Muscle layer of colon (tissue), 2 donors: ENCODE results near the gene ANKRA2.
"Not testable (repeated sequence)": the region's sequence is repeated elsewhere in the genome, so short reads cannot be mapped to it uniquely, and the experiment has no call there.

ENCODE experiments used
- H3K27ac ChIP-seq: one replicate; pipeline ENCODE4 v1.7.0; 2013; ENCODE audit warnings: low read depth, mild to moderate bottlenecking, low read length, moderate library complexity
- H3K27me3 ChIP-seq, 2 donors: one replicate each; pipeline ENCODE4 v1.7.0; 2013; ENCODE audit warnings: low read length in 2 of 2, mild to moderate bottlenecking in 2 of 2; ENCODE audit not compliant: insufficient read depth in 2 of 2, control insufficient read depth in 1 of 2
- H3K36me3 ChIP-seq: one replicate; pipeline ENCODE4 v1.7.0; 2013; ENCODE audit warnings: mild to moderate bottlenecking, low read length; ENCODE audit not compliant: insufficient read depth
- H3K4me1 ChIP-seq: one replicate; pipeline ENCODE4 v1.7.0; 2013; ENCODE audit warnings: mild to moderate bottlenecking, low read length; ENCODE audit not compliant: insufficient read depth
- H3K4me3 ChIP-seq, 2 donors: one replicate each; pipeline ENCODE4 v1.7.0; 2013; ENCODE audit warnings: low read length in 2 of 2, low read depth in 1 of 2, mild to moderate bottlenecking in 1 of 2, moderate library complexity in 1 of 2
- H3K9ac ChIP-seq: one replicate; pipeline ENCODE4 v1.7.0; 2013; ENCODE audit warnings: low read length
- H3K9me3 ChIP-seq: one replicate; pipeline ENCODE4 v1.7.0; 2013; ENCODE audit warnings: mild to moderate bottlenecking, low read length
- donor health status: abdominal sarcoma.
- donor health status: Adenocarcinoma of cecum.

Gene ANKRA2

DNA sequence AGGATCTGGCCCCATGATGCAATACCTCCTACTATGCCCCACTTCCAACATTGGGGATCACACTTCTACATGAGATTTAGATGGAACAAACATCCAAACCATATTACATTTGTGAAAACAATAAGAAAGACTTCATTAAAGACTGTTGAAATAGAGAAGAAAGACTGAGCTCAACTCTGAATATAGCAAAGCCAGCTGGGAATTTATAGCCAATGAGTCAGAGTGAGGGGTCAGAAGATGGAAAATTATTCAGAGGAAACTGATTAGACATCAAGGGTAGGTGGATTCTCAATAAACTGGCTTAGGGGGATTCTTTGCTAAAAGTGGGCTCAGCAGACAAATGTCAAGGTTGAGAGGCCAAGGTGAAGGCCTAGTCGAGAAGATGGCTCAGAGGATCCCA lies 41.6 kb downstream of the ANKRA2 start:
- Histone ChIP-seq H3K4me1 (no peaks in the 10 kb centered on the region), H3K36me3 (no peaks in the 10 kb centered on the region), H3K9ac (no peak overlapping the region), H3K27ac (no peak overlapping the region), H3K4me3 (no peak overlapping the region), H3K9me3 (no peaks in the 10 kb centered on the region), H3K27me3 (no peaks in the 10 kb centered on the region)

DNA sequence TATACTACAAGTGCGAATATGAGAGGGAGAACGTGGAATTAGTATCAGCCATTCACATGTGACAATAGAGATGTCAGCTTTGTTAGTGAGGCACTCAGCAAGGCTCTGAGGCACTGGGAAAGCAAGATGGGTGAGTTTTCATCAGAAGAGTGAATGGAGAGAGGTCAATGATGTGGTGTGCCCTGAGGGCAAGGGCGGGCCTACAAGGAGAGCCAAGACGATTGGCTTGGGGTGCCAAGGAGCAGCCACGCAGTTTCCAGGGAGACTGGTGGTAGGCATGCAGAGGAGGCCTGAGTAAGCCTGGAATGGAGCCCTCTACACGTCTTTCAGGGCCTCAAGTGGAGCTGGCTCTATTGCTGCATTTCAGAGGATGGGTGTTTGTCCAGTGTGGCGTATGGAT lies 42.5 kb downstream of the ANKRA2 start:
- Histone ChIP-seq H3K4me1 (no peaks in the 10 kb centered on the region), H3K27ac (no peak overlapping the region)

DNA sequence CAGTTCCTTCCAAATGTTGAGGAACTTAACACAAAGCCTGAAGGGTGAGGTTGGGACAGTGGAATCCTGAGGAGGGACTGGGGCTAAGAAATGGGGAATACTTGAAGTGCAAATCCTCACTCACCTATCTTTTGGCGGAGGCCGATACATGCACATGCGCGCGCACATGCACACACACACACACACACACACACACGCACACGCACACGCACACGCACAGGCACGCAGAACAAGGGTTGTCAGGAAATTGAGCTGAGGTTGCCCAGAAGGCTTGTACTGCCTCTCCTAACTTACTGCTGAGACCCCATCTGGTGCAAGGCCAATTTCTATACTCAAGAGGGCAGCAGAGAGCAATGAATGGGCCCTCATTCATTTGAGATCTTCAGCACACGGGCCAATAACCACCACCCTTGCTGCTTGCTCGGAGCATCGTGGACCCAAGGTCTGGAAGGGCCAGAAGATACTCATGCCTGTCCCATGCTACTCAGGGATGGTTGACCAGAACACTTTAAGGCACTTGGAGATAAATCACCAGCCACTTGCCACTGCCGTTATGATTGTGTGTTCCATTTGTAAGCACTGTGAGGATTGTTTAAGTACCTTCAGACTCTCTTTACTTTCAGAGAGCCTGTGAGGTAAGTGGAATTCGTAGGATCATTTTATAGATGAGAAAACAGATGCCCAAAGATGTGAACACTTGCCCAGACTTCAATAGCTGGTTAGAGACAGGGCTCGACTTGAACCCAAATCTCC lies 45.7 kb downstream of the ANKRA2 start:
- Histone ChIP-seq H3K36me3 (no peaks in the 10 kb centered on the region), H3K27me3 (no peaks in the 10 kb centered on the region), H3K9me3 (no peaks in the 10 kb centered on the region), H3K4me1 (no peaks in the 10 kb centered on the region), H3K27ac (no peak overlapping the region), H3K9ac (no peak overlapping the region), H3K4me3 (no peak overlapping the region)

More for the DNA sequence above, 42.5 kb downstream of the ANKRA2 start:
- Histone ChIP-seq H3K4me3 (no peak overlapping the region), H3K9ac (no peak overlapping the region), H3K9me3 (no peaks in the 10 kb centered on the region), H3K27me3 (no peaks in the 10 kb centered on the region), H3K36me3 (no peaks in the 10 kb centered on the region)

DNA sequence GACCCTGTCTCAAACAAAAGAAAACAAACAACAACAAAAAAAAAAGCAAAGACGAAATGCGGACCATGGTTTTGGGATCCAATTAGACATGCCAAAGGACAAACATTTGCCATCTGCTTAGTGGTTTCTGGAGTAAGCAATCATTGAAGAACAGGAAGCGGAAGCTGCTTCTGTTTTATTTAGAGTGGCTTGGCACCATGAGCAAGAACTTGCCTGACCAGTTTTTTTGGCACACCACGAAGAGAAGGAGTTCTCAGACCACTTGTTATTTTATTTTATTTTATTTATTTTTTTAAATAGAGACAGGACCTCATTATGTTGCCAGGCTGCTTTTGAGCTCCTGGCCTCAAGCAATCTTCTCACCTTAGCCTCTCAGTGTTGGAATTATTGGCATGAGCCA lies 50.2 kb downstream of the ANKRA2 start:
- H3K27me3 ChIP-seq: no peaks in the 10 kb centered on the region
- no peaks in the 10 kb centered on the region for H3K4me1 ChIP-seq
- H3K4me3 ChIP-seq: no peak overlapping the region
- no peaks in the 10 kb centered on the region for H3K9me3 ChIP-seq
- no peak overlapping the region for H3K27ac ChIP-seq
- H3K36me3 ChIP-seq: no peaks in the 10 kb centered on the region
- H3K9ac ChIP-seq: no peak overlapping the region

DNA sequence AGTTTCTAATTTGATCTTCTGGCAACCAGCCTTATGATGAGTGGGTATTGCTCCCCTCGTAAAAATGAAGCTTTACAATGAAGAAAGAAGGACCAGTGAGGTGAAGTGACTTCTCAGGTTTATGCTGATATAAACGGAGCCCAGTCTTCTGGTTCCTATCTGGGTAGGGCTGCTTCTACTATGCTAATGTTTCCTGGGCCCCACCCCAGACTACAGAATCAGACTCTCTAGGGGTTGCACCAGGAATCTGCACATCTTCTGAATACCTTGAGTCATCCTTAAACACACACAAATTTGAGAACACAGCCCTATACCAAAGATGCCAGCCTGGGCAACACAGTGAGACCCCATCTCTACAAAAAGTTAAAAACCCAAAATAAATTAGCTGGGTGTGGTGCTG lies 51.0 kb downstream of the ANKRA2 start:
- Histone ChIP-seq H3K27me3 (no peaks in the 10 kb centered on the region), H3K9me3 (no peaks in the 10 kb centered on the region), H3K4me3 (no peak overlapping the region), H3K9ac (no peak overlapping the region), H3K4me1 (no peaks in the 10 kb centered on the region), H3K36me3 (no peaks in the 10 kb centered on the region), H3K27ac (no peak overlapping the region)

DNA sequence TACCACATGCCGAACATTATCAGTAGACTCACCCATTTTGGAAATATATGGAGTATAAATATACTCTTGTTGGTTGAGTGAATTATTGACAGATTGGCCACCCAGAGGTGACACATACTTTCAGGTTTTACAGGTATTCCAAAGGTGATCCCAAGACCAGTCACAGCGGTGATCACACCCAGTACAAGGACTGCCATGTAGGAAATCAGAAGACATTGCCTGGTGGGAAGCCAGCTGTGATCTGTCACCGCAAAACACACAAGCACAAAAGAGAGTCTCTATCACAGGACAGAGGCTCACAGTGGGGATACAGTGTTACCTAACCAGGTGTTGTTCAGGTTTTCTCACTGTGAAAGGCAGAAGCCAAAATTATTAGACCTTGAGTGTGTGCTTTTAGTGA lies 51.4 kb downstream of the ANKRA2 start:
- Histone ChIP-seq H3K4me3 (no peak overlapping the region), H3K27ac (no peak overlapping the region), H3K9ac (no peak overlapping the region), H3K9me3 (no peaks in the 10 kb centered on the region), H3K4me1 (no peaks in the 10 kb centered on the region), H3K27me3 (no peaks in the 10 kb centered on the region), H3K36me3 (no peaks in the 10 kb centered on the region)

DNA sequence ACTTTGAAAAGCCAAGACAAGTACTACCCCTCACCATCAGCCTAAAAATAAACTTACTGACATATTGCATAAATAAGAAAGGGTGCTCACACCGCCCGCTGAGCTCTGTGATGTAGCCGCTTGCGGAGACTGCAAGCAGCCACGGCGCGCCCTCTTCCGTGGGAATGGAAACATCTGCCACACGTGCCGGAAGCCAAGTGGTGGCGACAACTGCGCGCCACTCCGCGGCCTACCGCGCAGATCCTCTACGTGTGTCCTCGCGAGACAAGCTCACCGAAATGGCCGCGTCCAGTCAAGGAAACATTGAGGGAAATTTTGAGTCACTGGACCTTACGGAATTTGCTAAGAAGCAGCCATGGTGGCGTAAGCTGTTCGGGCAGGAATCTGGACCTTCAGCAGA lies 56.9 kb downstream of the ANKRA2 start:
- not testable (repeated sequence) for H3K9ac ChIP-seq, H3K27ac ChIP-seq, H3K27me3 ChIP-seq, H3K9me3 ChIP-seq, H3K4me1 ChIP-seq, H3K4me3 ChIP-seq
- peaks cover 32% of the 10 kb centered on the region for H3K36me3 ChIP-seq

DNA sequence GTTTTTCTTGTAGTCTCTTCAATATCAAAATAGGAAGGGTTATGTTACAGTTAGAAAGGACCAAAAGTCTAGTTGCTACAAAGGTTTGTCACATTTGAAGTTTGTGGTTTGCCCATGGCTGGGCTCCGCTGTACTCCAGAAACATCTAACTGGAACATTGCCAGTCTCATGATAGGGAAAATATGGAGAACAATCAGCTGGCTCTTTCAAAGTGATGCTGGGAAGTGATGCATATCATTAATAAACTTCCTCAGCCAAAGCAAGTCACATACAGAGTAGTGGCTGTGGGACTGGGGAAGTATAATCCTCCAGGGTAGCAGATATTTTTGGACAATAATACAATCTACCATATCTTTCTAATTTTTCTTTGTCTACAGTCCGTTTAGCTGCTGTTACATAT lies 58.4 kb downstream of the ANKRA2 start:
- H3K27ac ChIP-seq: no peak overlapping the region
- H3K9me3 ChIP-seq: no peaks in the 10 kb centered on the region
- no peak overlapping the region for H3K4me3 ChIP-seq
- H3K9ac ChIP-seq: no peak overlapping the region
- no peaks in the 10 kb centered on the region for H3K27me3 ChIP-seq
- H3K4me1 ChIP-seq: no peaks in the 10 kb centered on the region
- H3K36me3 ChIP-seq: peaks cover 47% of the 10 kb centered on the region

DNA sequence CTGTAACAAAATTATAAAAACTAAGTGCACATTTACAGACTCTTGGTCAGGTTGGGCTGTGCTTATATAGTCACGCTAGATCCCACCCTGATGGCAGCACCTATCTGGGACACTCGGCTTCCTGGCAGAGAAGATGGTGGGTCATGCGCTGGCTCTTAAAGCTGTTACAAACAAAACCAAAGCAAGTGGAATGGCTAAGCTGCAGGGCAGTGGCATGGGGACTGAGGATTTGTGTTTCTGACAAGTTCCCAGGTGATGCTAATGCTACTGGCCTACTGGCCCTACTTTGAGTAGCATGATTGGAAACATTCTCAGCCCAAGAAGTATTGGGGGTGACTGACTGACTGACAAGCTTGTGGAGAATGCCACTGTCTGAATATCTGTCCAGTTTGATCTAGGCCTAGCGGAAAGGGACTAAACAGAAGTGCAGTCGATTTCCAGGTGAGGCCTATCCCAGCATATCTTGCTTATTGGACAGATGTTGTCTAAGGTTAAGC lies 58.9 kb downstream of the ANKRA2 start:
- Histone ChIP-seq H3K9me3 (no peaks in the 10 kb centered on the region), H3K9ac (no peak overlapping the region), H3K27ac (no peak overlapping the region), H3K36me3 (peaks cover 47% of the 10 kb centered on the region), H3K4me3 (no peak overlapping the region), H3K27me3 (no peaks in the 10 kb centered on the region), H3K4me1 (no peaks in the 10 kb centered on the region)
